CD14-positive monocyte (primary cell): ENCODE data around the gene JMY. TPM values are rescaled to one million over a fixed set of nuclear protein-coding genes. Genes with fewer than 3 reads are reported as not detected.

Experiments used
- DNase-seq, 3 donors: peaks; one replicate each; pipeline ENCODE4 v3.0.0-alpha.2; 2011 to 2022
- H2AFZ ChIP-seq: 2 replicates; pipeline ENCODE4 v1.6.0; 2012; ENCODE audit warnings: mild to moderate bottlenecking, low read depth, low read length, inconsistent platforms; ENCODE audit not compliant: insufficient read depth, poor library complexity, severe bottlenecking
- H3K27ac ChIP-seq, 2 donors: 1 replicate in 1 of 2; 2 replicates in 1 of 2; pipeline ENCODE4 v1.5.1; 2012 to 2013; ENCODE audit warnings: low read length in 2 of 2, control low read depth in 1 of 2, inconsistent platforms in 1 of 2, low read depth in 1 of 2, mild to moderate bottlenecking in 1 of 2
- H3K27me3 ChIP-seq, 2 donors: one replicate each; pipeline versions ENCODE4 v1.6.0 to v1.6.1; 2011 to 2013; ENCODE audit warnings: low read length in 2 of 2; ENCODE audit not compliant: control insufficient read depth in 2 of 2, insufficient read depth in 2 of 2
- H3K36me3 ChIP-seq, 2 donors: replicated peaks in 1 of 2; 1 replicate in 1 of 2; 2 replicates in 1 of 2; pipeline versions ENCODE4 v1.5.1 to v1.6.1; 2012 to 2013; ENCODE audit warnings: low read length in 2 of 2, control low read depth in 1 of 2, inconsistent platforms in 1 of 2, mild to moderate bottlenecking in 1 of 2; ENCODE audit not compliant: insufficient read depth in 2 of 2, control insufficient read depth in 1 of 2
- H3K4me1 ChIP-seq, 2 donors: 1 replicate in 1 of 2; 2 replicates in 1 of 2; pipeline versions ENCODE4 v1.5.1 to v1.6.1; 2012 to 2013; ENCODE audit warnings: low read length in 2 of 2, control low read depth in 1 of 2, inconsistent platforms in 1 of 2, mild to moderate bottlenecking in 1 of 2, moderate library complexity in 1 of 2; ENCODE audit not compliant: insufficient read depth in 2 of 2, control insufficient read depth in 1 of 2
- H3K4me2 ChIP-seq: replicated peaks from 2 replicates; pipeline ENCODE3; 2012; ENCODE audit warnings: low read length, moderate library complexity, mild to moderate bottlenecking; ENCODE audit not compliant: poor library complexity, severe bottlenecking; ENCODE audit errors: extremely low read depth
- H3K4me3 ChIP-seq, 3 experiments: fragments of 200-600 bp in 1 of 3; sonication (generic) in 1 of 3; replicated peaks in 1 of 3; 1 replicate in 2 of 3; 2 replicates in 1 of 3; pipeline ENCODE4 v1.5.1; 2011 to 2013; ENCODE audit warnings: low read length in 3 of 3, mild to moderate bottlenecking in 3 of 3, control low read depth in 2 of 3, low read depth in 2 of 3, inconsistent platforms in 1 of 3, moderate library complexity in 1 of 3
- H3K79me2 ChIP-seq: 2 replicates; pipeline ENCODE4 v1.6.0; 2012; ENCODE audit warnings: mild to moderate bottlenecking, control low read depth, inconsistent platforms, low read length, moderate library complexity; ENCODE audit not compliant: insufficient read depth
- H3K9ac ChIP-seq: 2 replicates; pipeline ENCODE4 v1.6.0; 2017; ENCODE audit warnings: low read length, mild to moderate bottlenecking; ENCODE audit not compliant: insufficient read depth, poor library complexity, severe bottlenecking
- H3K9me3 ChIP-seq, 2 donors: replicated peaks in 1 of 2; 1 replicate in 1 of 2; 2 replicates in 1 of 2; pipeline versions ENCODE4 v1.5.1 to v1.6.1; 2012 to 2013; ENCODE audit warnings: low read length in 2 of 2, control low read depth in 1 of 2; ENCODE audit not compliant: control insufficient read depth in 1 of 2, insufficient read depth in 1 of 2
- H4K20me1 ChIP-seq: 2 replicates; pipeline ENCODE4 v1.6.0; 2012; ENCODE audit warnings: mild to moderate bottlenecking, low read length, control low read depth, moderate library complexity; ENCODE audit not compliant: insufficient read depth
- H3K27ac Mint-ChIP-seq, 7 donors: one replicate each; pipeline ENCODE4 v1.8.0; 2020; ENCODE audit warnings: mild to moderate bottlenecking in 7 of 7, mixed read lengths in 7 of 7, moderate library complexity in 6 of 7, inconsistent platforms in 2 of 7
- H3K27me3 Mint-ChIP-seq, 3 donors: one replicate each; pipeline ENCODE4 v1.8.0; 2021 to 2022; ENCODE audit warnings: low read depth in 3 of 3, mild to moderate bottlenecking in 3 of 3, mixed read lengths in 3 of 3, moderate library complexity in 3 of 3, inconsistent platforms in 1 of 3
- H3K36me3 Mint-ChIP-seq, 2 donors: one replicate each; pipeline ENCODE4 v1.8.0; 2020; ENCODE audit warnings: mixed read lengths in 2 of 2, inconsistent platforms in 1 of 2, mild to moderate bottlenecking in 1 of 2
- H3K4me1 Mint-ChIP-seq: one replicate; pipeline ENCODE4 v1.8.0; 2020; ENCODE audit warnings: mild to moderate bottlenecking, mixed read lengths
- H3K4me3 Mint-ChIP-seq, 2 donors: one replicate each; pipeline ENCODE4 v1.8.0; 2020; ENCODE audit warnings: mild to moderate bottlenecking in 2 of 2, mixed read lengths in 2 of 2, moderate library complexity in 1 of 2
- H3K9me3 Mint-ChIP-seq, 7 donors: one replicate each; pipeline ENCODE4 v1.8.0; 2020 to 2022; ENCODE audit warnings: mixed read lengths in 7 of 7, mild to moderate bottlenecking in 6 of 7, moderate library complexity in 6 of 7, inconsistent platforms in 2 of 7
- CTCF ChIP-seq: fragments of 200-600 bp; IDR thresholded peaks from one replicate; pipeline ENCODE4 v1.8.0; 2022; ENCODE audit warnings: antibody characterized with exemption, mild to moderate bottlenecking
- WGBS: methylation state at CpG from one replicate; pipeline ENCODE4 v1.1.5; 2013; ENCODE audit warnings: missing lambda C conversion rate; ENCODE audit not compliant: insufficient coverage; 5-methylcytosine and 5-hydroxymethylcytosine counted together
- intact Hi-C, 2 donors: fragments of 100-400 bp; cut with micrococcal nuclease; formaldehyde crosslinking; loops; one replicate each; pipeline versions ENCODE4 v1.15.0 to v1.15.1; 2023
- polyA plus RNA-seq, 3 donors: library from polyadenylated mRNA; depleted of rRNA in 1 of 3; unstranded in 2 of 3; stranded (reverse) in 1 of 3; fragments of 300-500 nt in 2 of 3; fragments of >200 nt in 1 of 3; fragmentation: Illumina TruSeq in 2 of 3; gene quantifications; 1 replicate in 2 of 3; 2 replicates in 1 of 3; pipeline ENCODE4 v1.2.3, GENCODE V29; 2012 to 2021

The JMY gene
- polyA plus RNA-seq, 3 donors, result 0.60 to 1.6 (median 1.1) TPM

- intact Hi-C loops, result no loop called here
- peak in 1 of 3 donors; percentile 8 for DNase-seq
- H3K36me3 Mint-ChIP-seq, result no peaks in the 10 kb centered on the region
- Histone ChIP-seq H3K4me2 (no peak overlapping the region), H3K27ac (no peak overlapping the region), H3K27me3 (no peaks in the 10 kb centered on the region), H2AFZ (no peak overlapping the region), H3K4me1 (no peaks in the 10 kb centered on the region), H3K9ac (no peak overlapping the region), H3K4me3 (no peak overlapping the region), H4K20me1 (no peaks in the 10 kb centered on the region), H3K79me2 (no peaks in the 10 kb centered on the region), H3K9me3 (no peaks in the 10 kb centered on the region), H3K36me3 (no peaks in the 10 kb centered on the region)
- no CpG with 5 or more reads among the region's 4 CpGs for WGBS
- H3K27ac Mint-ChIP-seq, result peak overlapping the region in 2 of 7 donors; percentile 0 to 21
- peaks cover 3% of the 10 kb centered on the region for H3K4me1 Mint-ChIP-seq
- TF ChIP-seq CTCF, result no peak
- H3K4me3 Mint-ChIP-seq, result no peak overlapping the region
- no peaks in the 10 kb centered on the region for H3K27me3 Mint-ChIP-seq
- peaks cover 0 to 3% (median 0%) of the 10 kb centered on the region in 7 donors for H3K9me3 Mint-ChIP-seq
Observed at GRCh38 chr5:79224286-79224984, 11.5 kb upstream of the JMY start.

DNA sequence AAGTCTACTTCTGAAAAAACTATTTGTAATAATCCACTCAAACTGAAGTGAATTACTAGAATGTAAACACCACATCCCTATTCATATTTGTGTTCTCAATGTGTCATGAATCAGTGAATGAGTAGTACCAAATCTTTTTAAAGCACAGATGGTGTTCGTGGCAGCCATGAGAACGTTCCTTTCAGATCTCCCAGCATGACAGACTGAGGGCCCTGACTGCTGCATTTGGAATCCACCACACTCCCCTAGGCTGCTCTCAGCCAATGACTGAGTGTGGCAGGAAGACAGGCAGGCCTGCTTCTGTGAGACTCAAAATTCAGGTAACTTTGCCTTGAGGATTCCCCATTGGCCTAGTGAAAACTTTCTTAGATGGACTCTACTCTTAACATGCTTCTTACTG, 10.9 kb upstream of the JMY start:
- TF ChIP-seq CTCF, result no peak
- no peaks in the 10 kb centered on the region for H3K36me3 Mint-ChIP-seq
- no peak overlapping the region for H3K27ac Mint-ChIP-seq
- intact Hi-C loops, result no loop called here
- H2AFZ ChIP-seq, result no peak overlapping the region
- H3K27me3 ChIP-seq, result no peaks in the 10 kb centered on the region
- 100% methylated on average over 2 of the region's 2 CpGs for WGBS
- no peaks in the 10 kb centered on the region for H4K20me1 ChIP-seq
- H3K27ac ChIP-seq, result no peak overlapping the region
- no peaks in the 10 kb centered on the region for H3K9me3 ChIP-seq
- H3K36me3 ChIP-seq, result no peaks in the 10 kb centered on the region
- peaks cover 0 to 3% (median 0%) of the 10 kb centered on the region in 7 donors for H3K9me3 Mint-ChIP-seq
- no peak overlapping the region for H3K4me3 ChIP-seq
- DNase-seq, result no peak
- H3K4me1 ChIP-seq, result no peaks in the 10 kb centered on the region
- peaks cover 3% of the 10 kb centered on the region for H3K4me1 Mint-ChIP-seq
- H3K27me3 Mint-ChIP-seq, result no peaks in the 10 kb centered on the region
- no peak overlapping the region for H3K4me2 ChIP-seq
- H3K79me2 ChIP-seq, result no peaks in the 10 kb centered on the region
- H3K9ac ChIP-seq, result no peak overlapping the region
- H3K4me3 Mint-ChIP-seq, result no peak overlapping the region
